ENCODE measurements around the gene VSTM2L.

Gene VSTM2L

GRCh38 chr20:37915434-37915787 lies 12.5 kb downstream of the VSTM2L start:
- no peak for TF ChIP-seq NFIC (IDR thresholded peaks at IDR 0.05)
- TF ChIP-seq RAD21 (IDR thresholded peaks at IDR 0.05; ENCODE audit: low read depth): no peak
- TF ChIP-seq FOXM1 (IDR thresholded peaks at IDR 0.05; ENCODE audit: borderline replicate concordance, low read depth): no peak
- TF ChIP-seq REST (IDR thresholded peaks at IDR 0.05; ENCODE audit: low read depth): no peak
- TF ChIP-seq TCF12 (IDR thresholded peaks at IDR 0.05; ENCODE audit: low read depth): no peak
- no peak for TF ChIP-seq TEAD4 (IDR thresholded peaks at IDR 0.05)
- no peak for TF ChIP-seq MAX (IDR thresholded peaks at IDR 0.05)
- TF ChIP-seq CEBPB (IDR thresholded peaks at IDR 0.05): no peak
- no peak for TF ChIP-seq CREB1 (IDR thresholded peaks at IDR 0.05; ENCODE audit: low read depth)
- no peak for TF ChIP-seq EGR1 (IDR thresholded peaks at IDR 0.05)
- TF ChIP-seq ZBTB7A (IDR thresholded peaks at IDR 0.05; ENCODE audit: low read depth): no peak
- no peak for TF ChIP-seq EP300 (IDR thresholded peaks at IDR 0.05; ENCODE audit: borderline replicate concordance)

GRCh38 chr20:37915800-37916570 lies 13.1 kb downstream of the VSTM2L start:
- TF ChIP-seq YY1 (IDR thresholded peaks at IDR 0.05; ENCODE audit: low read depth) (no peak), MAX (IDR thresholded peaks at IDR 0.05) (peak; percentile 18; the same call in 1 of the 2 replicates)

GRCh38 chr20:37917461-37917860 lies 14.5 kb downstream of the VSTM2L start:
- TF ChIP-seq YY1 (IDR thresholded peaks at IDR 0.05; ENCODE audit: low read depth): no peak
- no peak for TF ChIP-seq TAF1 (IDR thresholded peaks at IDR 0.05; ENCODE audit: low read depth)
- no peak for TF ChIP-seq NFIC (IDR thresholded peaks at IDR 0.05)

GRCh38 chr20:37918035-37918434 lies 15.1 kb downstream of the VSTM2L start:
- TF ChIP-seq YY1 (IDR thresholded peaks at IDR 0.05; ENCODE audit: low read depth): no peak
- no peak for TF ChIP-seq TEAD4 (IDR thresholded peaks at IDR 0.05)
- TF ChIP-seq RAD21 (IDR thresholded peaks at IDR 0.05; ENCODE audit: low read depth): no peak
- no peak for TF ChIP-seq REST (IDR thresholded peaks at IDR 0.05; ENCODE audit: low read depth)

- no peak for TF ChIP-seq EGR1 (IDR thresholded peaks at IDR 0.05)
- no peak for TF ChIP-seq TAF1 (IDR thresholded peaks at IDR 0.05; ENCODE audit: low read depth)
- no peak for TF ChIP-seq CREB1 (IDR thresholded peaks at IDR 0.05; ENCODE audit: low read depth)
- TF ChIP-seq EP300 (IDR thresholded peaks at IDR 0.05; ENCODE audit: borderline replicate concordance): no peak
- no peak for TF ChIP-seq TCF12 (IDR thresholded peaks at IDR 0.05; ENCODE audit: low read depth)
- TF ChIP-seq USF1 (IDR thresholded peaks at IDR 0.05): no peak
- no peak for TF ChIP-seq YY1 (IDR thresholded peaks at IDR 0.05; ENCODE audit: low read depth)
- TF ChIP-seq REST (IDR thresholded peaks at IDR 0.05; ENCODE audit: low read depth): no peak
- no peak for TF ChIP-seq MAX (IDR thresholded peaks at IDR 0.05)
- no peak for TF ChIP-seq NFIC (IDR thresholded peaks at IDR 0.05)
- TF ChIP-seq ZBTB7A (IDR thresholded peaks at IDR 0.05; ENCODE audit: low read depth): no peak
Observed at GRCh38 chr20:37919389-37920040, 16.6 kb downstream of the VSTM2L start.

All from Ishikawa (cell line).